DOHH2 (cell line): ENCODE data around the gene TNRC6C.

Experiments used
- EZH2phosphoT487 ChIP-seq: fragments of 200-600 bp; sonication (generic); IDR thresholded peaks from 2 replicates; pipeline ENCODE4 v1.6.1; 2017; ENCODE audit warnings: borderline replicate concordance, mild to moderate bottlenecking, antibody characterized with exemption, low read length, moderate library complexity, mixed read lengths
- TF ChIP-seq, protein P1 (sequence below): fragments of 200-600 bp; sonication (generic); IDR thresholded peaks from one replicate; pipeline ENCODE4 v1.5.1; 2014; ENCODE audit warnings: antibody characterized with exemption, mild to moderate bottlenecking, low read depth, low read length; ENCODE audit not compliant: poor library complexity, severe bottlenecking

DNA sequence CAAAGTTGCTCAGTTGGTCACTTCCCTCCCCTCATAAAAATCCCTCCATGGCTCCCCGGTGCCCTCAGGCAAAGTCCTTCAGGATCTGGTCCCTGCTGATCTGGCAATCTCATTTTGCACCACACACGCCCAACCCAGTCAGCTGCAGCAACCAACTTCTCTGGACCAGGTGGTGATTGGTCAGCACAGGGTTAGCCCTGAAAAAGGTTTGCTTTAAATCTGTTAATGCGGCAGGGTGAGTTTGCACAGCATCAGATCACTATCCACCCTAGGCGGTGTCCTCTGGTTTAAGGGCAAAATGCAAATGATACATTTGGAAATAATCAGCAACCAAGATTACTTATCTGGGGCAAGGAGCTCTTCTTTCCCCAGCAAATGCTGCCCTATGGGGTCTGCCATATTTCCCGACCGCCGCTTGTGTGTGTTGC, 42.9 kb upstream of the TNRC6C start:
- TF ChIP-seq, protein P1, sequence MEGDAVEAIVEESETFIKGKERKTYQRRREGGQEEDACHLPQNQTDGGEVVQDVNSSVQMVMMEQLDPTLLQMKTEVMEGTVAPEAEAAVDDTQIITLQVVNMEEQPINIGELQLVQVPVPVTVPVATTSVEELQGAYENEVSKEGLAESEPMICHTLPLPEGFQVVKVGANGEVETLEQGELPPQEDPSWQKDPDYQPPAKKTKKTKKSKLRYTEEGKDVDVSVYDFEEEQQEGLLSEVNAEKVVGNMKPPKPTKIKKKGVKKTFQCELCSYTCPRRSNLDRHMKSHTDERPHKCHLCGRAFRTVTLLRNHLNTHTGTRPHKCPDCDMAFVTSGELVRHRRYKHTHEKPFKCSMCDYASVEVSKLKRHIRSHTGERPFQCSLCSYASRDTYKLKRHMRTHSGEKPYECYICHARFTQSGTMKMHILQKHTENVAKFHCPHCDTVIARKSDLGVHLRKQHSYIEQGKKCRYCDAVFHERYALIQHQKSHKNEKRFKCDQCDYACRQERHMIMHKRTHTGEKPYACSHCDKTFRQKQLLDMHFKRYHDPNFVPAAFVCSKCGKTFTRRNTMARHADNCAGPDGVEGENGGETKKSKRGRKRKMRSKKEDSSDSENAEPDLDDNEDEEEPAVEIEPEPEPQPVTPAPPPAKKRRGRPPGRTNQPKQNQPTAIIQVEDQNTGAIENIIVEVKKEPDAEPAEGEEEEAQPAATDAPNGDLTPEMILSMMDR = no peak
- TF ChIP-seq EZH2phosphoT487 = no peak
